Measurements from ENCODE around the gene CDH16. TPM values are rescaled to one million over a fixed set of nuclear protein-coding genes. Genes with fewer than 3 reads are reported as not detected.
A peak's percentile ranks its signal among the peaks of the same experiment; 100 is the strongest.
"Not testable (repeated sequence)": the region's sequence is repeated elsewhere in the genome, so short reads cannot be mapped to it uniquely, and the experiment has no call there.

CDH16 gene
- total RNA-seq, 1 donor from 2014 or later, result 1.8 TPM

DNA sequence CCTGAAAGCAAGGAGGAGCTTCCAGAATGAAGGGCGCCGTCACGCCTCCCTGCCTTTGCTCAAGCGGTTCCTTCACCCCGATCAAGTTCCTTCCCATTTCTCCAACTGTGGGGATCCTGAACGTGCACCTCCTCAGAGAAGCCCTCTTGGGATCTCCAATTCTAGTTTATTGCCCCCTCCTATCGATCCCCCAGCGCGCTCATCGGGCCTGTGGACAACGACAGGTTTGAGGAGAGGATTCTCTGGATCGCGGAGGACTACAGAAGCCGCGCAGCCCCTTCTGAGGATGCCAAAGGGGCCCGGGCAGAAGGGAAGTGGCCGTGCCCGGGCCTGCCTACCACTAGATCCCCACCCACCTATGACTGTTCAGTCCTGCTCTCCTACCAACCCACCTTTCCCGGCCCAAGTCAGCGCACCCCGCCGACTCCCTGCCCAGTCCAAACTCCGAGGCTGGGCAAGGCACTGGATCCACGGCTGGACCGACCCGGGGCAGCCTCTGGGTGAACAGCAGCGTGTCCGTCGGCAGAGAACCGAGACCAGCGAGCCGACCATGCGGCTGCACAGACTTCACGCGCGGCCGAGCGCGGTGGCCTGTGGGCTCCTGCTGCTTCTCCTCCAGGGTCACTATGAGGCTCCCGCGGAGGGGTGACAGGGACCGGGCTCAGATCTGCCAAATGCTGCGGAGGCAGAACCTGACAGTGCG lies 29.6 kb upstream of the CDH16 start:
- no peak for FAIRE-seq
- H3K27me3 ChIP-seq (ENCODE audit: control insufficient read depth, insufficient read depth, low read length), result no peaks in the 10 kb centered on the region

DNA sequence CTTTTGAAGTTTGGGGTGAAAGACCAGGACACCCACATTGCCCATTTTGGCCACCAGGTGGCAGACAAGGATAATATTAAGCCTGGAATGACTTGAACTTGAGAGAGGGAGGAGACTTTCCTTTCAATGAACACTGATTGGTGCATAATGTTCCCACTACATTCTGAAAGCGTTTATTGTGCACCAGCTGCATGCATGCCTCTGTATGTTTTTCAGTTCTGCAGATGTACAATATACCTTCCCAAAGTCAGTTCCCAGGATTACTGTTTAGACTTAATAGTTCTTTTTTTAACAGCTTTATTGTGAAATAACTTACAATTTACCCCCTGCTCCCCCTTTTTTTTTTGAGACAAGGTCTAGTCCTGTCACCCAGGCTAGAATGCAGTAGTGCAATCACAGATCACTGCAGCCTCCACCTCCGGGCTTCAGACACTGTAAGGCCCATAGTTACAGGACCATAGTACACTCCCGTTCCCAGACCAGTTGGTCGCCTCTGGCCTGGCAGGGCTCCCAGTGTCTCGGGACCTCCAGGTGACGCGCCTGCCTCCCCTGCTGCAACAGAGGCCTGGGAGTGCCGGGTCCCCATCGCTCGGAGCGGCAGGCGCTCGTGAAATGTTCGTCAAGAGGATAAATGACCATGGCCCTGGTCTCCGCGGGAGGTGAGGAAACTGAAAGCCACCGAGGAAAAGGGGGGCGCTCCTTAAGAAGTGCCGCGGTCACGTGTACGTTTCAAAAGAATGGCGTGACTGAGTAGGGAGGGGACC lies 28.8 kb upstream of the CDH16 start:
- H3K27me3 ChIP-seq (ENCODE audit: control insufficient read depth, insufficient read depth, low read length), result no peaks in the 10 kb centered on the region
- TF ChIP-seq, protein P1, sequence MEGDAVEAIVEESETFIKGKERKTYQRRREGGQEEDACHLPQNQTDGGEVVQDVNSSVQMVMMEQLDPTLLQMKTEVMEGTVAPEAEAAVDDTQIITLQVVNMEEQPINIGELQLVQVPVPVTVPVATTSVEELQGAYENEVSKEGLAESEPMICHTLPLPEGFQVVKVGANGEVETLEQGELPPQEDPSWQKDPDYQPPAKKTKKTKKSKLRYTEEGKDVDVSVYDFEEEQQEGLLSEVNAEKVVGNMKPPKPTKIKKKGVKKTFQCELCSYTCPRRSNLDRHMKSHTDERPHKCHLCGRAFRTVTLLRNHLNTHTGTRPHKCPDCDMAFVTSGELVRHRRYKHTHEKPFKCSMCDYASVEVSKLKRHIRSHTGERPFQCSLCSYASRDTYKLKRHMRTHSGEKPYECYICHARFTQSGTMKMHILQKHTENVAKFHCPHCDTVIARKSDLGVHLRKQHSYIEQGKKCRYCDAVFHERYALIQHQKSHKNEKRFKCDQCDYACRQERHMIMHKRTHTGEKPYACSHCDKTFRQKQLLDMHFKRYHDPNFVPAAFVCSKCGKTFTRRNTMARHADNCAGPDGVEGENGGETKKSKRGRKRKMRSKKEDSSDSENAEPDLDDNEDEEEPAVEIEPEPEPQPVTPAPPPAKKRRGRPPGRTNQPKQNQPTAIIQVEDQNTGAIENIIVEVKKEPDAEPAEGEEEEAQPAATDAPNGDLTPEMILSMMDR (IDR thresholded peaks at IDR 0.05; ENCODE audit: insufficient read depth, low read length, severe bottlenecking), result peak; percentile 79
- peak overlapping the region; percentile 51 for H3K4me3 ChIP-seq (ENCODE audit: low read depth, low read length)
- peak; percentile 95 for FAIRE-seq
- peaks cover 2% of the 10 kb centered on the region for H3K36me3 ChIP-seq (ENCODE audit: control insufficient read depth, insufficient read depth, low read length)
- DNase-seq (ENCODE audit: low read depth), result peak; percentile 88

More for the DNA sequence above, 29.6 kb upstream of the CDH16 start:
- Histone ChIP-seq H3K36me3 (ENCODE audit: control insufficient read depth, insufficient read depth, low read length) (no peaks in the 10 kb centered on the region), H3K4me3 (ENCODE audit: low read depth, low read length) (peak overlapping the region; percentile 51)
- DNase-seq (ENCODE audit: low read depth), result peak; percentile 69
- TF ChIP-seq, protein P1 (IDR thresholded peaks at IDR 0.05; ENCODE audit: insufficient read depth, low read length, severe bottlenecking), result no peak

DNA sequence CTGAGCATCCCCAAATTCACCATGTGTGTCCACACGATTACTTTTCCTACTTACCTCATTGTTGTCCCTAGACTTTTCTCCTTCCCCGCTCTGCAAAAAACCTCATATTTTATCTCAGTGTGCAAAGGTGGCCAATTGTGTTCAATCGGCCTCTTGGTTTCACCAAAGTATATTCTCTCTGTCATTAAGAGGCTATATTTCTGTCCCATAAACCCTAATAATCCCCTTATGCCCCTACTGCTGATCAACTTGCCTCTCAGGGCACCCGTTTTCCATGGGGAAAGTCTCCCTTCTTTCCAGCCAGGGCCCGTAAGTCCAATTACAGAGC lies 28.3 kb upstream of the CDH16 start:
- no peak overlapping the region for H3K4me3 ChIP-seq (ENCODE audit: low read depth, low read length)
- FAIRE-seq, result no peak

DNA sequence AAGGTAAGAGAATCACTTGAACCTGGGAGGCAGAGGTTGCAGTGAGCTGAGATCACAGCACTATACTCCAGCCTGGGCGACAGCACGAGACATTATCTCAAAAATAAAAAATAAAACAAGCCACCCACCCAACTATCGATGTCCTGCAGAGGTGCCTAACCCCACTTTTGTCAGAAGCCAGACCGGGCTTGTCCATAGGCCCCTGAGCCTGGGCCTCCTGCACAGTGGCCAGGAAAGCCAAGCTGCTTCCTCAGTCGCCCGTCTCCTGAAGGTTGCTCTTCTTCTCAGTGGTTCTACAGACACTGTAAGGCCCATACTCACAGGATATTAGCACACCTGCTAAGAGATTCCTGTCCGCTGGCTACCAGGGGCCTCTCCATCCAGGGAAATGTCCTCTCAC lies 27.9 kb upstream of the CDH16 start:
- no peak overlapping the region for H3K4me3 ChIP-seq (ENCODE audit: low read depth, low read length)
- TF ChIP-seq, protein P1 (IDR thresholded peaks at IDR 0.05; ENCODE audit: insufficient read depth, low read length, severe bottlenecking), result no peak
- DNase-seq (ENCODE audit: low read depth), result no peak
- FAIRE-seq, result no peak
- H3K36me3 ChIP-seq (ENCODE audit: control insufficient read depth, insufficient read depth, low read length), result peaks cover 10% of the 10 kb centered on the region
- no peaks in the 10 kb centered on the region for H3K27me3 ChIP-seq (ENCODE audit: control insufficient read depth, insufficient read depth, low read length)

More for the DNA sequence above, 28.3 kb upstream of the CDH16 start:
- TF ChIP-seq, protein P1 (IDR thresholded peaks at IDR 0.05; ENCODE audit: insufficient read depth, low read length, severe bottlenecking), result no peak
- DNase-seq (ENCODE audit: low read depth), result no peak
- Histone ChIP-seq H3K27me3 (ENCODE audit: control insufficient read depth, insufficient read depth, low read length) (no peaks in the 10 kb centered on the region), H3K36me3 (ENCODE audit: control insufficient read depth, insufficient read depth, low read length) (peaks cover 6% of the 10 kb centered on the region)

DNA sequence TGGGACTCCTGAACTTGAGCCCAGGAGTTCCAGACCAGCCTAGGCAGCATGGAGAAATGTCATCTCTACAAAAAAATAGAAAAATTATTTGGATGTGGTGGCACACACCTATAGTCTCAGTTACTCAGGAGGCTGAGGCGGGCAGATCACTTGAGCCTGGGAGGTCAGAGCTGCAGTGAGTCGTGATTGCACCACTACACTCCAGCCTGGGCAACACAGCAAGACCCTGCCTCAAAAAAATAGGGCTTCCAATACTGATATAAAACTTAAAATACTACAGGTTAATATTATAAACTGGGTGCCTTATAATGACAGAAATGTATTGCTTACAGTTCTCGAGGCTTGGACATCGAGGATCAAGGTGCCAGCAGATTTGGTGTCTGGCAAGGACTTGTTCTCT lies 27.3 kb upstream of the CDH16 start:
- Histone ChIP-seq H3K4me3 (ENCODE audit: low read depth, low read length) (no peak overlapping the region), H3K36me3 (ENCODE audit: control insufficient read depth, insufficient read depth, low read length) (peaks cover 15% of the 10 kb centered on the region), H3K27me3 (ENCODE audit: control insufficient read depth, insufficient read depth, low read length) (no peaks in the 10 kb centered on the region)
- FAIRE-seq (no peak), DNase-seq (ENCODE audit: low read depth) (no peak)
- TF ChIP-seq, protein P1 (IDR thresholded peaks at IDR 0.05; ENCODE audit: insufficient read depth, low read length, severe bottlenecking), result no peak

DNA sequence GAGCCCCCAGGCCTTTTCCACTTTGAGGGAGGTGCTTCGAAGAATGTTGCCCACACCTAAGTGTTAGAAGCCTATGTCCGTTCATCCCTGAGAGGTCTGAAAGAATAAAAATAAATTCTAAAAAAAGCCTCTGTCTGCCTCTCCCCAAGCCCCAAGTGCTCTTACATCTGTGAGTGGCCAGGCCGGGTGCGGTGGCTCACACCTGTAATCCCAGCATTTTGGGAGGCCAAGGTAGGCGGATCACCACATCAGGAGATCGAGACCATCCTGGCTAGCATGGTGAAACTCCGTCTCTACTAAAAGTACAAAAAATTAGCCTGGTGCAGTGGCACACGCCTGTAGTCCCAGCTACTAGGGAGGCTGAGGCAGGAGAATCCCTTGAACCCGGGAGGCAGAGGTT lies 26.3 kb upstream of the CDH16 start:
- DNase-seq (ENCODE audit: low read depth); H3K4me3 ChIP-seq (ENCODE audit: low read depth, low read length); H3K27me3 ChIP-seq (ENCODE audit: control insufficient read depth, insufficient read depth, low read length); FAIRE-seq: not testable (repeated sequence)
- H3K36me3 ChIP-seq (ENCODE audit: control insufficient read depth, insufficient read depth, low read length), result peaks cover 22% of the 10 kb centered on the region

Measured in bronchial epithelial cell (primary cell).